Measurements from ENCODE around the gene EXOC6B.

EXOC6B gene

GRCh38 chr2:72848436-72849137, 22.8 kb upstream of the EXOC6B start (continued):
- no peak for TF ChIP-seq ZNF138 (tag by site-specific recombination; IDR thresholded peaks at IDR 0.05; ENCODE audit: borderline replicate concordance)

GRCh38 chr2:72847534-72848315, 21.9 kb upstream of the EXOC6B start:
- ChIA-PET POLR2A (no interaction called here), CTCF (interaction anchor here (0.8 to 1.7 kb wide), 4 partner anchors 12 to 78 kb away, joined by 3 to 8 read pairs (median 4); no protein-coding TSS in a partner anchor)
- TF ChIP-seq ZNF629 (tag by site-specific recombination; IDR thresholded peaks at IDR 0.05) = peak; percentile 40; the same call in 1 of the 2 replicates
- no peak for TF ChIP-seq GLIS2 (tag by site-specific recombination; IDR thresholded peaks at IDR 0.05)
- TF ChIP-seq PRDM6 (tag by site-specific recombination; IDR thresholded peaks at IDR 0.05) = 0 out of 2 replicates have a peak, but pooled peaks have one; percentile 16
- Histone ChIP-seq H3K4me1 (ENCODE audit: control insufficient read depth, insufficient read depth, low read length) (no peaks in the 10 kb centered on the region), H3K36me3 (ENCODE audit: control insufficient read depth in 2 of 2, insufficient read depth in 1 of 2, low read length in 2 of 2) (no peaks in the 10 kb centered on the region), H3K4me3 (ENCODE audit: low read depth, low read length) (no peak overlapping the region), H3K9me3 (ENCODE audit: control insufficient read depth, insufficient read depth, low read depth, low read length) (no peaks in the 10 kb centered on the region), H3K27ac (ENCODE audit: extremely low read depth, low read depth, low read length) (no peak overlapping the region)

- ChIA-PET CTCF (interaction anchor here (0.6 to 1.7 kb wide), 5 partner anchors 13 to 398 kb away, joined by 3 to 8 read pairs (median 5); no protein-coding TSS in a partner anchor), POLR2A (no interaction called here)
- Histone ChIP-seq H3K27ac (ENCODE audit: extremely low read depth, low read depth, low read length) (no peak overlapping the region), H3K4me3 (ENCODE audit: low read depth, low read length) (no peak overlapping the region), H3K4me1 (ENCODE audit: control insufficient read depth, insufficient read depth, low read length) (no peaks in the 10 kb centered on the region), H3K36me3 (ENCODE audit: control insufficient read depth in 2 of 2, insufficient read depth in 1 of 2, low read length in 2 of 2) (no peaks in the 10 kb centered on the region), H3K9me3 (ENCODE audit: control insufficient read depth, insufficient read depth, low read depth, low read length) (no peaks in the 10 kb centered on the region)
- peak; percentile 91 for TF ChIP-seq REST (tag by site-specific recombination; IDR thresholded peaks at IDR 0.05)
- no peak for TF ChIP-seq ZNF133 (tag by site-specific recombination; IDR thresholded peaks at IDR 0.05)
Measured at GRCh38 chr2:72846171-72847095, 20.6 kb upstream of the EXOC6B start.

- no peak for TF ChIP-seq ZNF202 (tag by site-specific recombination; IDR thresholded peaks at IDR 0.05; ENCODE audit: borderline replicate concordance)
- no peak for TF ChIP-seq ZBTB11 (tag by site-specific recombination; conservative IDR thresholded peaks at IDR 0.05; ENCODE audit: low read depth)
- Histone ChIP-seq H3K4me1 (ENCODE audit: control insufficient read depth, insufficient read depth, low read length) (no peaks in the 10 kb centered on the region), H3K4me3 (ENCODE audit: low read depth, low read length) (no peak overlapping the region), H3K36me3 (ENCODE audit: control insufficient read depth in 2 of 2, insufficient read depth in 1 of 2, low read length in 2 of 2) (no peaks in the 10 kb centered on the region), H3K27ac (ENCODE audit: extremely low read depth, low read depth, low read length) (no peak overlapping the region), H3K9me3 (ENCODE audit: control insufficient read depth, insufficient read depth, low read depth, low read length) (no peaks in the 10 kb centered on the region)
- ChIA-PET CTCF (interaction anchor here (0.5 to 2.4 kb wide), 4 partner anchors 16 to 137 kb away, joined by 3 to 12 read pairs (median 5); no protein-coding TSS in a partner anchor), POLR2A (no interaction called here)
Measured at GRCh38 chr2:72843301-72843700, 17.5 kb upstream of the EXOC6B start.
